PC-9 (cell line): ENCODE data around the gene AUTS2.

ENCODE experiments used
- CTCF ChIP-seq: fragments of 200-600 bp; sonication (generic); conservative IDR thresholded peaks from 2 replicates; pipeline ENCODE4 v1.6.1; 2017; ENCODE audit warnings: mixed run types, antibody characterized with exemption, mild to moderate bottlenecking, moderate library complexity
- EZH2 ChIP-seq: fragments of 200-600 bp; sonication (generic); IDR thresholded peaks from 2 replicates; pipeline ENCODE4 v1.8.0; 2017; ENCODE audit warnings: antibody characterized with exemption, low read depth

DNA sequence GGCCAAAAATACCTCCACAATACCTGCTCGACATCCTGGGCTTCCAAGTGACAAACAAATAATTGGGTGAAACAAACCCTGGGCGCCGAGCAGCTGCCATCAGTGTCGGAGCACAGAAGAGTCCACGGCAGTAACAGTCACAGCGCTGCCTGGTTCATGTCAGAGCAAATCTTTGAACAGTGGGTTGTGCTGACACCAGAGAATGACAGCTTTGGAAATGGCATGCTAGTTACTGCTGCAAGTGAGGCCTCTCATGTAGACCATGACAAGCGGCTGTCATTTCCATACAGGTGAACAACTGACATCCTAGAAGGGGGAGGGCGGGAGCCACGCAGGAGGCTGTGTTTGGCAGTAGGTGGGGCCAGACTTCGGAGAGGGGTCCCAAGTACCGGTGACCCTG lies 1113.2 kb downstream of the AUTS2 start:
- TF ChIP-seq CTCF (no peak), EZH2 (no peak)
